Liver (tissue), 3 donors: ENCODE results near the gene SMG7.

ENCODE experiments used
- CTCF ChIP-seq: fragments of 150-350 bp; IDR thresholded peaks from 2 replicates; pipeline ENCODE4 v1.5.1; 2017; ENCODE audit warnings: improper control_type of control experiment, low read depth, low read length; ENCODE audit not compliant: missing input control
- GABPA ChIP-seq, 2 donors: IDR thresholded peaks in 1 of 2; conservative IDR thresholded peaks in 1 of 2; 2 replicates each; pipeline ENCODE4 v1.6.1; 2016; ENCODE audit warnings: antibody characterized with exemption in 2 of 2, mild to moderate bottlenecking in 1 of 2, moderate library complexity in 1 of 2
- HNF4G ChIP-seq: IDR thresholded peaks from 2 replicates; pipeline ENCODE4 v1.6.1; 2016; ENCODE audit warnings: antibody characterized with exemption
- JUND ChIP-seq, 2 donors: IDR thresholded peaks; 2 replicates each; pipeline ENCODE4 v1.6.1; 2016; ENCODE audit warnings: antibody characterized with exemption in 2 of 2
- RAD21 ChIP-seq, 2 donors: IDR thresholded peaks; 2 replicates each; pipeline ENCODE4 v1.6.1; 2016; ENCODE audit warnings: antibody characterized with exemption in 2 of 2, mild to moderate bottlenecking in 2 of 2
- SP1 ChIP-seq: IDR thresholded peaks from 2 replicates; pipeline ENCODE4 v1.6.1; 2018; ENCODE audit warnings: antibody characterized with exemption, mild to moderate bottlenecking
- TAF1 ChIP-seq: conservative IDR thresholded peaks from 2 replicates; pipeline ENCODE4 v1.6.1; 2016; ENCODE audit warnings: antibody characterized with exemption, mild to moderate bottlenecking
- YY1 ChIP-seq: IDR thresholded peaks from 2 replicates; pipeline ENCODE4 v1.6.1; 2016; ENCODE audit warnings: antibody characterized with exemption, mild to moderate bottlenecking
- TF ChIP-seq, protein P1 (sequence below): IDR thresholded peaks from 2 replicates; pipeline ENCODE4 v1.6.1; 2016; ENCODE audit warnings: antibody characterized with exemption, mild to moderate bottlenecking
- TF ChIP-seq, protein P2 (sequence below): IDR thresholded peaks from 2 replicates; pipeline ENCODE4 v1.6.1; 2016; ENCODE audit warnings: antibody characterized with exemption
- TF ChIP-seq, protein P3 (sequence below): IDR thresholded peaks from 2 replicates; pipeline ENCODE4 v1.6.1; 2016; ENCODE audit warnings: antibody characterized with exemption
- TF ChIP-seq, protein P4 (sequence below): IDR thresholded peaks from 2 replicates; pipeline ENCODE4 v1.6.1; 2016; ENCODE audit warnings: antibody characterized with exemption
- donor health status: healthy.
- donor health status: healthy.

- TF ChIP-seq, protein P1, sequence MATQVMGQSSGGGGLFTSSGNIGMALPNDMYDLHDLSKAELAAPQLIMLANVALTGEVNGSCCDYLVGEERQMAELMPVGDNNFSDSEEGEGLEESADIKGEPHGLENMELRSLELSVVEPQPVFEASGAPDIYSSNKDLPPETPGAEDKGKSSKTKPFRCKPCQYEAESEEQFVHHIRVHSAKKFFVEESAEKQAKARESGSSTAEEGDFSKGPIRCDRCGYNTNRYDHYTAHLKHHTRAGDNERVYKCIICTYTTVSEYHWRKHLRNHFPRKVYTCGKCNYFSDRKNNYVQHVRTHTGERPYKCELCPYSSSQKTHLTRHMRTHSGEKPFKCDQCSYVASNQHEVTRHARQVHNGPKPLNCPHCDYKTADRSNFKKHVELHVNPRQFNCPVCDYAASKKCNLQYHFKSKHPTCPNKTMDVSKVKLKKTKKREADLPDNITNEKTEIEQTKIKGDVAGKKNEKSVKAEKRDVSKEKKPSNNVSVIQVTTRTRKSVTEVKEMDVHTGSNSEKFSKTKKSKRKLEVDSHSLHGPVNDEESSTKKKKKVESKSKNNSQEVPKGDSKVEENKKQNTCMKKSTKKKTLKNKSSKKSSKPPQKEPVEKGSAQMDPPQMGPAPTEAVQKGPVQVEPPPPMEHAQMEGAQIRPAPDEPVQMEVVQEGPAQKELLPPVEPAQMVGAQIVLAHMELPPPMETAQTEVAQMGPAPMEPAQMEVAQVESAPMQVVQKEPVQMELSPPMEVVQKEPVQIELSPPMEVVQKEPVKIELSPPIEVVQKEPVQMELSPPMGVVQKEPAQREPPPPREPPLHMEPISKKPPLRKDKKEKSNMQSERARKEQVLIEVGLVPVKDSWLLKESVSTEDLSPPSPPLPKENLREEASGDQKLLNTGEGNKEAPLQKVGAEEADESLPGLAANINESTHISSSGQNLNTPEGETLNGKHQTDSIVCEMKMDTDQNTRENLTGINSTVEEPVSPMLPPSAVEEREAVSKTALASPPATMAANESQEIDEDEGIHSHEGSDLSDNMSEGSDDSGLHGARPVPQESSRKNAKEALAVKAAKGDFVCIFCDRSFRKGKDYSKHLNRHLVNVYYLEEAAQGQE: no peak
- TF ChIP-seq CTCF: no peak
- TF ChIP-seq, protein P2, sequence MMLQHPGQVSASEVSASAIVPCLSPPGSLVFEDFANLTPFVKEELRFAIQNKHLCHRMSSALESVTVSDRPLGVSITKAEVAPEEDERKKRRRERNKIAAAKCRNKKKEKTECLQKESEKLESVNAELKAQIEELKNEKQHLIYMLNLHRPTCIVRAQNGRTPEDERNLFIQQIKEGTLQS: no peak
- TF ChIP-seq JUND (IDR thresholded peaks at IDR 0.05): no peak
- TF ChIP-seq, protein P3, sequence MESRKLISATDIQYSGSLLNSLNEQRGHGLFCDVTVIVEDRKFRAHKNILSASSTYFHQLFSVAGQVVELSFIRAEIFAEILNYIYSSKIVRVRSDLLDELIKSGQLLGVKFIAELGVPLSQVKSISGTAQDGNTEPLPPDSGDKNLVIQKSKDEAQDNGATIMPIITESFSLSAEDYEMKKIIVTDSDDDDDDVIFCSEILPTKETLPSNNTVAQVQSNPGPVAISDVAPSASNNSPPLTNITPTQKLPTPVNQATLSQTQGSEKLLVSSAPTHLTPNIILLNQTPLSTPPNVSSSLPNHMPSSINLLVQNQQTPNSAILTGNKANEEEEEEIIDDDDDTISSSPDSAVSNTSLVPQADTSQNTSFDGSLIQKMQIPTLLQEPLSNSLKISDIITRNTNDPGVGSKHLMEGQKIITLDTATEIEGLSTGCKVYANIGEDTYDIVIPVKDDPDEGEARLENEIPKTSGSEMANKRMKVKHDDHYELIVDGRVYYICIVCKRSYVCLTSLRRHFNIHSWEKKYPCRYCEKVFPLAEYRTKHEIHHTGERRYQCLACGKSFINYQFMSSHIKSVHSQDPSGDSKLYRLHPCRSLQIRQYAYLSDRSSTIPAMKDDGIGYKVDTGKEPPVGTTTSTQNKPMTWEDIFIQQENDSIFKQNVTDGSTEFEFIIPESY: no peak
- TF ChIP-seq RAD21 (IDR thresholded peaks at IDR 0.05): no peak
- TF ChIP-seq SP1: no peak
- TF ChIP-seq GABPA (IDR thresholded peaks at IDR 0.05 in 1 of 2, conservative IDR thresholded peaks at IDR 0.05 in 1 of 2): no peak
- TF ChIP-seq, protein P4, sequence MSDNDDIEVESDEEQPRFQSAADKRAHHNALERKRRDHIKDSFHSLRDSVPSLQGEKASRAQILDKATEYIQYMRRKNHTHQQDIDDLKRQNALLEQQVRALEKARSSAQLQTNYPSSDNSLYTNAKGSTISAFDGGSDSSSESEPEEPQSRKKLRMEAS: no peak
- TF ChIP-seq YY1: no peak
- TF ChIP-seq HNF4G: no peak
- no peak for TF ChIP-seq TAF1
Observed at GRCh38 chr1:183516725-183517124, 44.4 kb downstream of the SMG7 start.
